Sigmoid colon (tissue), 7 donors: ENCODE measurements around the gene RAC2. TPM values are rescaled to one million over a fixed set of nuclear protein-coding genes. Genes with fewer than 3 reads are reported as not detected.

Source experiments
- DNase-seq: peaks from one replicate; pipeline ENCODE4 v3.0.0-alpha.2; 2019
- H3K27ac ChIP-seq, 4 donors: fragments of 200-600 bp; sonication (generic); one replicate each; pipeline ENCODE4 v1.5.1; 2016 to 2019; ENCODE audit warnings: mild to moderate bottlenecking in 1 of 4
- H3K27me3 ChIP-seq, 3 donors: fragments of 200-600 bp; sonication (generic); one replicate each; pipeline ENCODE4 v1.5.1; 2019; ENCODE audit warnings: mild to moderate bottlenecking in 1 of 3
- H3K36me3 ChIP-seq, 4 donors: fragments of 200-600 bp; sonication (generic); one replicate each; pipeline ENCODE4 v1.5.1; 2016 to 2019
- H3K4me1 ChIP-seq, 4 donors: fragments of 200-600 bp; sonication (generic); one replicate each; pipeline ENCODE4 v1.5.1; 2017 to 2019
- H3K4me3 ChIP-seq, 4 donors: fragments of 200-600 bp; sonication (generic); one replicate each; pipeline ENCODE4 v1.5.1; 2017 to 2019; ENCODE audit warnings: mild to moderate bottlenecking in 2 of 4, moderate library complexity in 1 of 4
- H3K9me3 ChIP-seq, 4 donors: fragments of 200-600 bp in 3 of 4; sonication (generic) in 3 of 4; one replicate each; pipeline versions ENCODE4 v1.5.1 to v1.6.1; 2013 to 2019
- EP300 ChIP-seq, 4 donors: sonication (generic); formaldehyde crosslinking; IDR thresholded peaks; one replicate each; pipeline ENCODE4 v1.6.1; 2017; ENCODE audit warnings: antibody characterized with exemption in 4 of 4
- POLR2A ChIP-seq, 2 donors: fragments of 450-650 bp; IDR thresholded peaks; one replicate each; pipeline ENCODE4 v1.6.1; 2016; ENCODE audit warnings: antibody characterized with exemption in 2 of 2, mild to moderate bottlenecking in 2 of 2, moderate library complexity in 2 of 2
- POLR2AphosphoS5 ChIP-seq, 4 donors: sonication (generic); formaldehyde crosslinking; IDR thresholded peaks; one replicate each; pipeline ENCODE4 v1.6.1; 2017; ENCODE audit warnings: antibody characterized with exemption in 4 of 4
- WGBS, 2 donors: extraction: QIAGEN DNeasy Blood & Tissue Kit; methylation state at CpG; one replicate each; pipeline ENCODE4 v1.1.7; 2013; 5-methylcytosine and 5-hydroxymethylcytosine counted together
- intact Hi-C: fragments of 100-400 bp; cut with DNase I; formaldehyde crosslinking; loops from one replicate; pipeline ENCODE4 v1.15.1; 2023
- polyA plus RNA-seq, 3 donors: library from polyadenylated mRNA; stranded (reverse); fragments of 200-250 nt; gene quantifications; one replicate each; pipeline ENCODE4 v1.2.3, GENCODE V29; 2013
- small RNA-seq, 3 donors: library from RNA; depleted of rRNA; stranded (forward); fragments of <200 nt; gene quantifications; one replicate each; pipeline ENCODE3, GENCODE V24; 2016
- total RNA-seq, 4 donors: library from RNA; depleted of rRNA; stranded (reverse); fragments of >200 nt; gene quantifications; one replicate each; pipeline ENCODE4 v1.1.0, GENCODE V29; 2016
- TF ChIP-seq, protein P1 (sequence below), 4 experiments: fragments of 450-650 bp in 3 of 4; fragments of 200-600 bp in 1 of 4; IDR thresholded peaks; one replicate each; pipeline ENCODE4 v1.5.1; 2016 to 2019; ENCODE audit warnings: antibody characterized with exemption in 4 of 4, mild to moderate bottlenecking in 3 of 4, moderate library complexity in 2 of 4
- donor health status: healthy with polysubstance abuse.
- donor health status: Bipolar disorder and iron deficiency.
- donor health status: healthy.

Gene RAC2
- total and polyA plus RNA-seq, 7 donors = 3.0 to 138 (median 8.0) TPM

GRCh38 chr22:37175414-37176281 lies 68.4 kb downstream of the RAC2 start:
- peaks cover 0 to 32% (median 22%) of the 10 kb centered on the region in 4 donors for H3K4me1 ChIP-seq
- H3K36me3 ChIP-seq = no peaks in the 10 kb centered on the region
- 57 to 82% methylated on average over 18 of the region's 18 CpGs for WGBS, 2 donors
- no peaks in the 10 kb centered on the region for H3K9me3 ChIP-seq
- intact Hi-C loops = no loop called here
- TF ChIP-seq POLR2AphosphoS5 (IDR thresholded peaks at IDR 0.05) (no peak), EP300 (IDR thresholded peaks at IDR 0.05) (no peak), POLR2A (IDR thresholded peaks at IDR 0.05) (no peak)
- TF ChIP-seq, protein P1, sequence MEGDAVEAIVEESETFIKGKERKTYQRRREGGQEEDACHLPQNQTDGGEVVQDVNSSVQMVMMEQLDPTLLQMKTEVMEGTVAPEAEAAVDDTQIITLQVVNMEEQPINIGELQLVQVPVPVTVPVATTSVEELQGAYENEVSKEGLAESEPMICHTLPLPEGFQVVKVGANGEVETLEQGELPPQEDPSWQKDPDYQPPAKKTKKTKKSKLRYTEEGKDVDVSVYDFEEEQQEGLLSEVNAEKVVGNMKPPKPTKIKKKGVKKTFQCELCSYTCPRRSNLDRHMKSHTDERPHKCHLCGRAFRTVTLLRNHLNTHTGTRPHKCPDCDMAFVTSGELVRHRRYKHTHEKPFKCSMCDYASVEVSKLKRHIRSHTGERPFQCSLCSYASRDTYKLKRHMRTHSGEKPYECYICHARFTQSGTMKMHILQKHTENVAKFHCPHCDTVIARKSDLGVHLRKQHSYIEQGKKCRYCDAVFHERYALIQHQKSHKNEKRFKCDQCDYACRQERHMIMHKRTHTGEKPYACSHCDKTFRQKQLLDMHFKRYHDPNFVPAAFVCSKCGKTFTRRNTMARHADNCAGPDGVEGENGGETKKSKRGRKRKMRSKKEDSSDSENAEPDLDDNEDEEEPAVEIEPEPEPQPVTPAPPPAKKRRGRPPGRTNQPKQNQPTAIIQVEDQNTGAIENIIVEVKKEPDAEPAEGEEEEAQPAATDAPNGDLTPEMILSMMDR (IDR thresholded peaks at IDR 0.05) = no peak
- no peak overlapping the region for H3K4me3 ChIP-seq
- no peaks in the 10 kb centered on the region for H3K27me3 ChIP-seq
- peak; percentile 62 for DNase-seq
- peak overlapping the region in 1 of 4 donors; percentile 46 for H3K27ac ChIP-seq

Small RNAs within 50 kb of the gene (small RNA-seq; reads per million reads assigned to genes)
- 0 reads per million in 3 donors for gene Z82188.1

Other genes with a start within 250 kb of the RAC2 start
- gene TST, start 224.8 kb downstream of the RAC2 start, total RNA-seq = 10 to 100 TPM; 29.1 to 31.4 (median 30.3) TPM
- 1,000 to 10,000 TPM in 1 of 3 donors, 100 to 1,000 TPM in 2; 390 to 1,038 (median 663) TPM for gene TST, start 224.8 kb downstream of the RAC2 start, polyA plus RNA-seq
- gene MPST, start 224.5 kb downstream of the RAC2 start, total RNA-seq = 100 to 1,000 TPM in 3 of 4 donors, 10 to 100 TPM in 1; 94.2 to 143 (median 111) TPM
- gene MPST, start 224.5 kb downstream of the RAC2 start, polyA plus RNA-seq = 100 to 1,000 TPM; 241 to 340 (median 304) TPM
- gene KCTD17, start 192.5 kb downstream of the RAC2 start, total RNA-seq = 10 to 100 TPM; 17.8 to 49.0 (median 24.0) TPM
- gene KCTD17, start 192.5 kb downstream of the RAC2 start, polyA plus RNA-seq = 10 to 100 TPM; 23.4 to 55.5 (median 48.4) TPM
- not detected for gene TMPRSS6, start 134.6 kb downstream of the RAC2 start, total RNA-seq
- 1 to 10 TPM in 1 of 3 donors, under 1 TPM in 1, not detected in 1; 0.79 to 1.8 TPM for gene TMPRSS6, start 134.6 kb downstream of the RAC2 start, polyA plus RNA-seq
- gene IL2RB, start 94.4 kb downstream of the RAC2 start, total RNA-seq = under 1 TPM in 3 of 4 donors, not detected in 1; under 0.01 to 0.33 (median 0.14) TPM
- 1 to 10 TPM in 1 of 3 donors, under 1 TPM in 2; under 0.01 to 9.7 (median 0.46) TPM for gene IL2RB, start 94.4 kb downstream of the RAC2 start, polyA plus RNA-seq
- 1 to 10 TPM; 1.1 to 5.5 (median 1.6) TPM for gene C1QTNF6, start 56.0 kb downstream of the RAC2 start, total RNA-seq
- 10 to 100 TPM in 1 of 3 donors, 1 to 10 TPM in 2; 1.8 to 12.1 (median 1.8) TPM for gene C1QTNF6, start 56.0 kb downstream of the RAC2 start, polyA plus RNA-seq
- gene SSTR3, start 31.8 kb downstream of the RAC2 start, total RNA-seq = under 1 TPM in 1 of 4 donors, not detected in 3; 0.36 TPM
- 1 to 10 TPM in 1 of 3 donors, not detected in 2; 1.7 TPM for gene SSTR3, start 31.8 kb downstream of the RAC2 start, polyA plus RNA-seq
- gene CYTH4, start 38.2 kb upstream of the RAC2 start, total RNA-seq = 10 to 100 TPM in 1 of 4 donors, 1 to 10 TPM in 3; 6.1 to 22.0 (median 8.0) TPM
- 10 to 100 TPM in 1 of 3 donors, 1 to 10 TPM in 2; 4.2 to 18.8 (median 5.1) TPM for gene CYTH4, start 38.2 kb upstream of the RAC2 start, polyA plus RNA-seq
- gene ELFN2, start 183.2 kb upstream of the RAC2 start, total RNA-seq = under 1 TPM in 3 of 4 donors, not detected in 1; under 0.01 to 0.55 (median under 0.01) TPM
- under 1 TPM in 1 of 3 donors, not detected in 2; 0.31 TPM for gene ELFN2, start 183.2 kb upstream of the RAC2 start, polyA plus RNA-seq
- 10 to 100 TPM in 3 of 4 donors, 1 to 10 TPM in 1; 8.0 to 15.3 (median 11.4) TPM for gene MFNG, start 242.1 kb upstream of the RAC2 start, total RNA-seq
- 10 to 100 TPM in 2 of 3 donors, 1 to 10 TPM in 1; 9.9 to 33.9 (median 10.8) TPM for gene MFNG, start 242.1 kb upstream of the RAC2 start, polyA plus RNA-seq